CD4-positive, alpha-beta T cell treated with Interleukin-1 beta for 1 hour (primary cell): ENCODE results near the gene DNAH14.
"Not testable (repeated sequence)": the region's sequence is repeated elsewhere in the genome, so short reads cannot be mapped to it uniquely, and the experiment has no call there.

Source experiments
- DNase-seq, 2 donors: peaks; one replicate each; pipeline ENCODE4 v3.0.0-alpha.2; 2020 to 2022

Gene DNAH14

DNA sequence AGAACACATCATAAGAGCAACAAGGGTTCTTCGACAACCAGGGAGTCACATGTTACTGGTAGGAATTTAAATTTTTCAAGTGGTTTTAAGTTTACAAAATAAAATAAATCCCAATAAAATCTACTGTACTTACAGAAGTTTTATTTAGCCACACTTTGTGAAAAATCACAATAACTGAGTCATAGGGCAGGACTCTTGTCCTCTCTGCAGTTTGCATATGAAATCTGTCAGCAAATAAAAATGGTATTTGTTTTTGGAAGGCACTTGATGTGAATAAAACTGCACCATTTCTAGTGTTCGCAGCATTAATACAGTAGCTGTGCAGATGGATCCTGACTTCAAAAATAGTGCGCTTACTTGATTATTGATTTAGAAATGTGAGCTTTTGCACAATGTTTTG lies 348.0 kb downstream of the DNAH14 start:
- DNase-seq, result no peak

DNA sequence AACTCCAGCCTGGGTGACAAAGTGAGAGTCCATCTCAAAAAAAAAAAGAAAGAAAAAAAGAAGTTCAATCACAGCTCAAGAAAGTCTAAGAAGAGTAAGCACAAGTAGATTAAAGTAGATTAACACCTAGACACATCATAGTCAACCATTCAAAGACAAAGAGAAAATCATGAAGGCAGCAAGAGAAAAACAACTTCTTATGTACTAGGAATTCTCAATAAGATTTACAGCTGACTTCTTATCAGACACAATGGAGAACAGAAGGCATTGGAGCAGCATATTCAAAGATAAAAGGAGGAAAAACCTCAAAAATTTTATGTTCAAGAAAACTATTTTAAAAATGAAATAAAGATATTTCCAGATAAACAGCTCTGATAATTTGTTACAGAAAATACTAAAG lies 351.1 kb downstream of the DNAH14 start:
- no peak for DNase-seq

DNA sequence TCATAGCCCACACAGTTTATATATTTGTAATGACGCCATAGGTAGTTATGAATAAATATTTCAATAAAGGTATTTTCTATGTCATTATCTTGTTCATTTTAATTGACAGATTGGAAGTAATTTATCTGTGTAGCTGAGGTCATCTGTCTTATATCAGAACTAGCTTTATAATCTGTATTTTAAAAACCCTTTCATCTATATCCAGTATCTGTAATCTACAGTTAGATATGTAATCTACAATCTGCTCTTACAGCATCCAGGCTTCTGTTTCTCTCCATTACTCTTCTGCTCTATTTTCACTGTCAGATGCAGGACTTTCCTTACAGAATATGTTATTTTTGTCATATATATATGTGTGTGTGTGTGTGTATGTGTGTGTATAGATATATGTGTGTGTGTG lies 360.8 kb downstream of the DNAH14 start:
- DNase-seq, result no peak

DNA sequence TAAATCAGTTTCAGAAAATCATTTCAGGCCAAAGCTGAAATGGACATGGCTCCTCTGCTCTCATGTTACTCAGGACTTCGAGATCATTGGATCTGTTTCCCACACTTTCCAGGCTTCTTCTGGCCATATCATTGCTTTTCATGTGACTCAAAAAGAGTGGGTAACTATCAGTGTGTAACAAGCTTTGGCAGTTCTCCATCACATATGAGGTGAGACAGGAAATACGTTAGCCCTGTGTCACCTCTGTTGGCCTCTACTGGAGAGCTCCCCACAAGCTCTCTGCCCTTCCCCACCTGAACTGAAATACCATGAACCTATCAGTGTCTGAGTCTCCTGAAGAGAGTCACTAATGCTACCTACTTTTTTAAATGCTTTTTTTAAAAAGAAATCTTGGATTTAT lies 370.1 kb downstream of the DNAH14 start:
- no peak for DNase-seq

DNA sequence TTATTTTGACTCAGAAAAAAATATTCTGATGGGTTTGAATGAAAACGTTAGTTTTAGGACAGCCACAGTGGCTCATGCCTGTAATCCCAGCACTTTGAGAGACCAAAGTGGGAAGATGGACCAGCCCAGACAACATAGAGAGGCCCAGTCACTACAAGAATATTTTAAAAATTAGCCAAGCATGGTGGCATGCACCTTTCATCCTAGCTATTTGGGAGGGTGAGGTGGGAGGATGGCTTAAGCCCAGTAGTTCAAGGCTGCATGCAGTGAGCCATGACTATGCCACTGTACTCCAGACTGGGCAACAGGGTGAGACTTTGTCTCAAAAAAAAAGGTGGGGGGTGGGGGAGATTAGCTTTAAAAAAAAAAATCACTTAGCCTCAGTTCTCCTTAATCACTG lies 370.9 kb downstream of the DNAH14 start:
- DNase-seq, result no peak

DNA sequence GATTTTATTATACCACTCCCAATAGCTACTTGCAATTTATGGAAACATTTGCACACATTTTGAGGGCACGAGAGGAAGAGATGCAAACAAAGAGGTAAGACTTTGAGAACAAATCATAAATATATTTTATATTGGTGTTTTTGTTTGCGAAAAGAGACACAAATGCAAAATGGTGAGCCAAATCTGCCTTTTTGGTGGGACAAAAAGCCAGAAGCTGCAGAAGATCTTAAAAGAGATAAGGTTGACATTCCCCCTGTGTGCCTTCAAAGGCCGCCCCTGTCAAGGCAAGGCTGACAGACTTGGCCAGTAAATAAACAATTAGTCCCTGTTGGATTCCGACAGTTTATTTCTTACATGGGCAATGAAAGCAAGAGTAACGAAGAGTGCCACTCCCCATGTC lies 375.5 kb downstream of the DNAH14 start:
- no peak for DNase-seq

DNA sequence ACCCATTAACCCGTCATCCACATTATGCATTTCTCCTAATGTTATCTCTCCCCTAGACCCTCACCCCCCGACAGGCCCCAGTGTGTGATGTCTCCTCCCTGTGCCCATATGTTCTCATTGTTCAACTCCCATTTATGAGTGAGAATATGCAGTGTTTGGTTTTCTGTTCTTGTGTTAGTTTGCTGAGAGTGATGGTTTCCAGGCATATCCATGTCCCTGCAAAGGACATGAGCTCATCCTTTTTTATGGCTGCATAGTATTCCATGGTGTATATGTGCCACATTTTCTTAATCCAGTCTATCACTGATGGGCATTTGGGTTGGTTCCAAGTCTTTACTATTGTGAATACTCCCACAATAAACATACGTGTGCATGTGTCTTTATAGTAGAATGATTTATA lies 381.1 kb downstream of the DNAH14 start:
- DNase-seq, result not testable (repeated sequence)

DNA sequence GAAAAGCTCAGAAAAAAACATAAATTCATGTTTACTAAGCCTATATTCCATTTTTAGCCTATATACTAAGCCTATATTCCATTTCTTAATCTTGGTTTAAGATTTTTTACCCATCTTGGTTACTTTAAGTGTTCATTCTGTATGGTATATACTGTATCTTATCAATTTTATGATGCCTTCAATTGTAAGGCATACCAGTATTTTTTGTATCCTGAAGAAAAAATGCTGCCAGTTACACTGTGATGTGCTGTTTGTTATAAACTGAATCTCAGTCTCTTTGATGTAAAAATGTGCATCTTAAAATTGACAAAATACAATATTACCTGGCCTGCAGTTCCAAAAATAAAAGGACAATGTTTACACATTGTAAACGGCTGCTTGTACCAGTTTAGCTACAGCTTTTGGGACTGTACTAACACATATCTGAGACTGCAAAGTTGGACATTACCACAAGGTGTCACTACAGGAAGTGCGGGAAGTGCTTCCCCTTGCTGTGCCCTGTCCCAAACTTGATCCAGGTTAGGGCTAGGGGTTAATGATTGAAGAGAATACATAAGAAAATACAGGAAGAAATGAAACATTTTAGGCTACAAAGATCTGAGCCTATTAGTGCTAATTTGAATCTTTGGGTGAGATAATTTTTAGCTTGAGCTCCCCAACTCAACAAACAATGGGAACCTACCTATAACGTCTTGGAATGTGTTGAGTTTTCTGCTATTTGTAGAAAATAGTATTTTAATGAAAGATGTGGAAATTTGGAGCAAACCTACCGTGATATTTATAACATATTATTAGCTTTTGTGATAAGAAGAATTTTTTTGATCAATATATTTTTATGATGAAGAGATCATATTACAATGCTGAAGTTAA lies 389.5 kb downstream of the DNAH14 start:
- peak; percentile 2 to 33 for DNase-seq

DNA sequence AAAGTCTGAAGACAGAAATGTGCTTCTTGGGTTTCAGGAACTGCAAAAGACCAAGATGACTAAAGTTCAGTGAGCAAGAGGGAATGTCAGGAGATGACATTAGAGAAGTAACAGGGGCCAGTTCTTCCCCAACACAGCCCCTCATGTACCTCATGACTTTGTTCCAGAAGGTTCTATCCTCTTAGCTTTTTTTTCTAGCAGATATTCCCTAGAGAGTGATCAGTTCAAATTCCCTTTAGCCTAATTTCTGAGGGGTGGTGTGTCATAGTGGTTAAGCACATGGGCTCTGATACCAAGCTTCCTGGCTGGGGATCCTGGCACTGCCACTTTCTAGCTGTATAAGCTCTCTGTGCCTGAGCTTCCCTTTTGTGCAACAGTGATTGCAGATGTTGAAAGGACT lies 390.4 kb downstream of the DNAH14 start:
- DNase-seq, result no peak

DNA sequence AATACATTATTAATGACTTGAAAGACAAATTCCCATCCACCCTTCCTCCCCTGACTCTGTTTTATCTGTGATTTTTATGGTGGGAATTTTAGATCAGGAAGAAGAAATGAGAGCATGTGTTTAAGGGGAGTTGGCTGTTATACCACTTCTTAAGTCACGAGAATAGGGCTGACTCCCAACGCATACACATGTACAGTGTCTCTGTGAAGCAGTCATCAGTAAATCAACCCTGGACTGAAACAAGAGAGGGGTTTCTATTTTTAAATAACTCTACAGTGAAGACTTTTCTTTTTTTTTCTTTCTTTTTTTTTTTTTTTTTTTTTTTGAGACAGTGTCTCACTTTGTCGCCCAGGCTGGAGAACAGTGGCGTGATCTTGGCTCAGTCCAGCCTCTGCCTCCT lies 392.3 kb downstream of the DNAH14 start:
- DNase-seq, result no peak

DNA sequence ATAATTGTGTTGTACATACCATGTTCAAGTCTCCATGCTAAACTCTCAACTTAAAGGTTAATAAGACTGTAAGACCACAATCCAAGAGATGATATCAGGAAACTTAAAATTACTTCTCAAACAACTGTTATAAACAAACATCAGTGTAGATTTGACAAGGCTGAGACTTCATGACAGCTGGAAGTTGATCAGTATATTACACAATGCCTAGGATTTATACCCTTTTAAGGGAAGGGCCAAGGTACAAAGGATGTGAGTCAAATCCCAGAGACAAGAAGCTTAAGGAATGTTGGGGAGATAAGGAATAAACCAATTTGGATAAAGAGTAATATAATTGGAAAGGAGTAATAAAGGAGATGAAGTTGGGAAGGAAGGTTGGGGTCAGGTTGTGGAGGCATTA lies 399.6 kb downstream of the DNAH14 start:
- no peak for DNase-seq

DNA sequence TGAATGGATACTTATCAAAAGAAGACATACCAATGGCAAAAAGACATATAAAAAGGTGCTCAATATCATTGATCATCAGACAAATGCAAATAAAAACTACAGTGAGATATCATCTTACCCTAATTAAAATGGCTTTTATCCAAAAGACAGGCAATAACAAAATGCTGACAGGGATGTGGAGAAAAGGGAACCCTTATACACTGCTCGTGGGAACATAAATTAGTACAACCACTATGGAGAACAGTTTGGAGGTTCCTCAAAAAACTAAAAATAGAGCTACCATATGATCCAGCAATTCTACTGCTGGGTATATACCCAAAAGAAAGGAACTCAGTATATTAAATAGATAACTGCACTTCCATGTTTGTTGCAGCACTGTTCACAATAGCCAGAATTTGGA lies 400.5 kb downstream of the DNAH14 start:
- not testable (repeated sequence) for DNase-seq

DNA sequence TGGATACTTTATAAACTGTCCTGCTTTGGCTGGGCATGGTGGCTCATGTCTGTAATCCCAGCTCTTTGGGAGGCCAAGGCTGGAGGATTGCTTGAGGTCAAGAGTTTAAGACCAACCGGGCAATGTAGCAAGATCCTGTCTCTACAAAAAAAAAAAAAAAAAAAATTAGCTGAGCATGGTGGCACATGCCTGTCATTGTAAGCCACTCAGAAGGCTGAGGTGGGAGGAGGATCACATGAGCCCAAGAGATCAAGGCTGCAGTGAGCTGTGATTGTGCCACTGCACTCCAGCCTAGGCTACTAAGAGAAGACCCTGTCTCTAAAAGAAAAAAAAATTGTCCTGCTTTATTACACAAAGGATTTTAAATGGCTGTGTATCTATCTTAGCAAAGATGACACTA lies 403.2 kb downstream of the DNAH14 start:
- DNase-seq, result no peak

DNA sequence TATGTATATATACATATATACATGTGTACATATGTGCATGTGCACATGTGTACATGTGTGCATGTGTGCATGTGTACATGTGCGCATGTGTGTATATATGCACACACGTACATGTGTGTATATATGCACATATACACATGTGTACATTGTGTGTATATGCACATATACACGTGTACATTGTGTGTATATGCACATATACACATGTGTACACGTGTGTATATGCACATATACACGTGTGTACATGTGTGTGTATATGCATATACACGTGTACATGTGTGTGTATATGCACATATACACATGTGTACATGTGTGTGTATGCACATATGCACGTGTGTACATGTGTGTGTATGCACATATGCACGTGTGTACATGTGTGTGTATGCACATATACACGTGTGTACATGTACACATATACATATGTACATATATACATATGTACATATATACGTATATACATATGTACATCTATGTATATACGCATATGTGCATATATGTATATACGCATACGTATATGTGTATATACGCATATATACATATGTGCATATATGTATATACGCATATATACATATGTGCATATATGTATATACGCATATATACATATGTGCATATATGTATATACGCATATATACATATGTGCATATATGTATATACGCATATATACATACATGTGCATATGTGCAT lies 405.8 kb downstream of the DNAH14 start:
- DNase-seq, result not testable (repeated sequence)

DNA sequence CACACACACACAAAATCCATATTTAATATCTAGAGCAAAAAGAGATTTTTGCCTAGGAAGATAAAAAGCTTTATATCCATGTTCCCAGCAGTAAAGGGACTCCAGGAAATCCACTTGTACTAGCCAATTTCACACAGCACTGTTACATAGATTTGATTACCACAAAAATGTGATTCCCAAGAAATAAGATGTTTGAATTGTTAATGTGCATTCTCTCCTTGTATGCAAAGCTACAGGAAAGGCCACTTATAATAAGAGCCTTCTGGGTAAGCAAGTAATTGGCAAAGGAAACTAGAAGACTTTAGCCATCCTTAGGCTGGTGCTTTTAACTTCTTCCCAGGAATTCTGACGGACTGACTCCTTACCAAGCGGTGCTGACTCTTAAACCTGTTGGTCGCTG lies 409.1 kb downstream of the DNAH14 start:
- DNase-seq, result no peak

DNA sequence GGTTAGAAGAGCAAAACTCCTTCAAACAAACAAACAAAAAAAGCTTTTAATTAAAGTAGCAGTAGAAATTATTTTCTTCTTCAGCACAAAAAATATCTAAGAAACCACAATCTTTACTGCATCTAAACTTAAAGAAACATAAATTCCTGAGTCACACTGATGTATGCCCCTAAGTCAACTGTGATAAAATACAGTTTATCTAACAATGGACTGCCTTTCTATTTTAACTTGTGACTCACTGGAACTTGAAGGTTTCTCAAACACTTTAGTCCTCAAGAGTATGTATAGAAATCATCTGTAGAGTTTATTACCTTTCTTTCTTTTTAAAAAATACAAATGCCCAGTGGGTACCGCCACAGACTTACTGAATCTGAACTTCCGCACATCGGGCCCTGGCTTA lies 412.2 kb downstream of the DNAH14 start:
- DNase-seq, result no peak

DNA sequence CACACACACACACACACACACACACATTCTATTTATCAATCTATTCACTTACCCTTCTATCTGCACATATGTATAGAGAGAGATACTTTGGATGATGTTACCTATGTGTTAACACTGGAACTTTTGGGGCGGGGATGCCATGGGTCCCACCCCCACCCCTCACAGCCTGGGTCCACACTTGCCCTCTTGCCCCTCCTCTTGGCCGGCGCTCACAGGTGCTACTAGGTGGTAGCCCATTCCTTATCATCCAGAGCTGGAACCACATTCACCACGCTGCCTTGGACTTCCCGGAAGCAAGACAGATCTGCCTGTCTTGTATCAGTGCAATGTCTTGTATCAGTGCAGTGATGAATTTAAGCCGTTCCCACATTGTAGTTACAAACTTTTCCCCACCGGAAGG lies 413.2 kb downstream of the DNAH14 start:
- no peak for DNase-seq

DNA sequence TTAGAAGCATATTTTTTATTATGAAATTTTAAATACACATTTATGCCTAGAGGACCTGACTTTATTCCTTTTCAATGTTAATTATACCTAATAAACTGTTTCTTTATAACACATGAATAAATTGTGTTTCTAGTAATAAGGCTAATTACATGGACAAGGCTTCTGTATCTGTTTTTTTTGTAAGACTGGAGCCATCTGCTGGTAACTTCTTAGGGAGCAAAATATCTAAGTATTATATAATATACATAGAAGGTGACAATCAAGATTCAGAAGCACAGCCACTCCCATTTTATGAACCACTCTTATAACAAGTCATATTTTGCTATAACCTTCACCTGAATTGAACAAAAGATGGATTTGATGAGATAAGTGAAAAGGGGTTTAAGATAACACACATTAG lies 414.1 kb downstream of the DNAH14 start:
- DNase-seq, result peak in 1 of 2 donors; percentile 13

DNA sequence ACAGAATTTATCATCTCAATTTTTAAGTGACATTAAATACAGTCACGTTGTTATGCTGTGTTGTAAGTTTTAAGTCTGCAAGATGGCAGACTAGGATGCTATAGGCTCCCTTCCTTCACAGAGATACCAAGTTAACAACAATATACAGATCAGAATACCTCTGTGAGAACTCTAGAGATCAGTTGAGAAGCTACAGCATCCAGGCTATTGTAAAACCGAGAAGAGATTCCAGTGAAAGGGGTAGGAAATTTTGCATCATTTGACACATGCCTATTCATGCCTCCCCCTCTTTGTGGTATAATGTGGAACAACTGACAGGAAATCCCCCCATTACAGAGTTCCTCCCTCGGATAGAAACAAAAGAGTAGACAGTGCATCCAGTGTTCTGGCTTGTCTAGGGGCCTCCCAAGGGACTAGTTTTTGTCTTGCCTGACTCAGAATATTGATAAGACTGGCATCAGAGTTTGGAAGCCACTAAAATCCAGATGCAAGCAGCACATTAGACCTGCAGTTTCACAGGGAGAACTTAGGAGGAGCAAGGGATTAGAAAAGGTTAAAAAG lies 417.7 kb downstream of the DNAH14 start:
- no peak for DNase-seq

DNA sequence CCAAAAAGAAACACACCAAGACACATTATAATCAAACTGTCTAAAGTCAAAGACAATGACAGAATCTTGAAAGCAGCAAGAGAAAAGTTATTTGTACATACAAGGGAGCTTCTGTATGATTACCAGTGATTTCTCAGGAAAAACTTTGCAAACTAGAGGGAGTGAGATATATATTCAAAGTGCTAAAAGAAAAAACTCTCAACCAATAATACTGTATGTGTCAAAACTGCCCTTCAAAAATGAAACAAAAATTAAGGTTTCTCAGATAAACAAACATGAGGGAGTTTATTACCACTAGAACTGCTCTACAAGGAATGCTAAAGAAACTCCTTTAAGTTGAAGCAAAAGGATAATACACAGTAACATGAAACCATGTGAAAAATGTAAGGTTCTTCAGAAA lies 418.9 kb downstream of the DNAH14 start:
- no peak for DNase-seq

DNA sequence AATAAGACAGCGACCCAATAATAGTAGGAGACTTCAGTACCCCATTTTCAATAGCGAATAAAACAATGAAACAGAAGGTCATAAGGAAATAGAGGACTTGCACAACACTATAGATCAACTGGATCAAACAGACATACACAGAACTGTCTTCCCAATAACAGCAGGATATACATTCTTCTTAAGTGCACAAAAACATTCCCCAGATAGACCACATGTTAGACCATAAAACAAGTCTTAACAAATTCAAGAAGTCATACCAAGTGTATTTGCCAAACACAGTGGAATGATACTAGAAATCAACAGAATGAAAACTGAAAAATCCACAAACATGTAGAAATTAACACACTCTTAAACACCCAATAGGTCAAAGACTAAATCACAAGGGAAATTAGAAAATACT lies 420.4 kb downstream of the DNAH14 start:
- no peak for DNase-seq

DNA sequence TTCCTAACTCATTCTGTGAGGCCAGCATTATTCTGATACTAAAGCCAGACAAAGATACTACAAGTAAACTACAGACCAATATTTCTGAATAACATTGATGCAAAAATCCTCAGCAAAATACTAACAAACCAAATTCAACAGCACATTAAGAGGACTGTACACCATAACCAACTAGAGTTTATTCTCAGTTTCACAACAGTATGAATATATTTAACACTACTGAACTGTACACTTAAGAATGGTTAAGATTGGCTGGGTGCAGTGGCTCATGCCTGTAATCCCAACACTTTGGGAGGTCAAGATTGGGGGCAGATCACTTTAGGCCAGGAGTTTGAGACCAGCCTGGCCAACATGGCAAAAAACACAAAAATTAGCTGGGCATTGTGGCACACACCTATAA lies 421.4 kb downstream of the DNAH14 start:
- DNase-seq, result no peak

DNA sequence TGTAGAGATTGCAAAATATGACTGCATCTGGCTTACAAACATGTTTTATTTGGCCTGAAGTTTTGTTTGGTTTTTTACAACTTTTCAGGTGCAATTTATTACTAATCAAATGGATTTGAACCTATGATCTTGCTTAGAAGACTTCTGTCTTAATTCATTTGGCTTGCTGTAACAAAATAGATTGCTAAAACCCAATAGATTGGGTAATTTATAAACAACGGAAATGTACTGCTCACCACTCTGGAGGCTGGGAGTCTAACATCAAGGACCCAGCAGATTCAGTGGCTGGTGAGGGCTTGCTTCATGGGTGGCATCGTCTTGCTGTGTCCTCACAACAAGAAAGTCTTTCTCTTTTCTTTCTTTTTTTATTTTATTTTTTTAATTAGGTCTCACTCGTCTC lies 425.4 kb downstream of the DNAH14 start:
- no peak for DNase-seq

DNA sequence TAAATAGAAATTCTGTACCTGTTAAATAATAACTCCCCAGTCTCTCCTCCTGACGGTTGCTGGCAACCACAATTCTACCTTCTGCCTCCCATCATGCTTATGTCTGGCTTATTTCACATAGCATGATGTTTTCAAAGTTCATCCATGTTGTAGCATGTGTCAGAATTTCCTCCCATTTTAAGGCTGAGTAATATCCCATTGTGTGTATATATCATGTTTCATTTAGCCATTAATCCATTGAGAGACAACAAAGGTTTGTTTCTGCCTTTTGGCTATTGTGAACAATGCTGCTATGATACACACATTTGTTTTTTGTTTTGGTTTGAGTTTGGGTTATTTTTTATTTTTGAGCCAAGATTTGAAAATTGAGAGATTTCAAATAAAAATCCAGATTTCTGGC lies 426.4 kb downstream of the DNAH14 start:
- DNase-seq, result no peak
